HG03571 (cell line): Measurements from ENCODE around the gene EPHX1.
"Not testable (repeated sequence)": the region's sequence is repeated elsewhere in the genome, so short reads cannot be mapped to it uniquely, and the experiment has no call there.

Experiments
- ATAC-seq: cut with Tn5 transposase; IDR thresholded peaks from one replicate; pipeline ENCODE4 v1.9.1; 2021; ENCODE audit not compliant: unreplicated experiment

Gene EPHX1

DNA sequence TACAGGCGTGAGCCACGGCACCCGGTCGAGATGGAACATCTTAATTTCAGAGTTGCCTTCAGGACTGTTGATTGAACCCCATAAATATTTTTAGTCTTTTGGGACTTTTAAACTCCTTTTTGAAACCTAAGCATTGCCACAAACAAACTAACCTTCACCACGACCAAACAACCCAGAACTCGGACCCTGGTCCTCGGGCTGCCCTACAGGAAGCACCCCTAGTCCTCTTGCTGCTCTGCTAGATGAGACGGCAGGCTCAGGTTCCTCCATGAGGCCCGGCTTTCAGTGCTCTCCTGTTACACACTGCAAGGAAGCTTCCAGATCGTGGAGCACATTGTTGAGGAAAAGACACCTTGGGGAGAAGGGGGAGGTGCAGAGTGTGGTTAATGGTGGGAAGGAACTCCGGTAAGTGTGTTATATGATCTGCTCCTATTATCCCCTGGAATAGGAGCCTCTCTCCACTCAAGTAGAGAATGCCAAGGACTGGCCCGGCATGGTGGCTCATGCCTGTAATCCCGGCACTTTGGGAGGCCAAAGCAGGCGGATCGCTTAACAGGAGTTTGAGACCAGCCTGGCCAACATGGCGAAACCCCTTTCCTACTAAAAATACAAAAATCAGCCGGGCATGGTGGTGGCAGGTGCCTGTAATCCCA, 5.7 kb downstream of the EPHX1 start:
- no peak for ATAC-seq

DNA sequence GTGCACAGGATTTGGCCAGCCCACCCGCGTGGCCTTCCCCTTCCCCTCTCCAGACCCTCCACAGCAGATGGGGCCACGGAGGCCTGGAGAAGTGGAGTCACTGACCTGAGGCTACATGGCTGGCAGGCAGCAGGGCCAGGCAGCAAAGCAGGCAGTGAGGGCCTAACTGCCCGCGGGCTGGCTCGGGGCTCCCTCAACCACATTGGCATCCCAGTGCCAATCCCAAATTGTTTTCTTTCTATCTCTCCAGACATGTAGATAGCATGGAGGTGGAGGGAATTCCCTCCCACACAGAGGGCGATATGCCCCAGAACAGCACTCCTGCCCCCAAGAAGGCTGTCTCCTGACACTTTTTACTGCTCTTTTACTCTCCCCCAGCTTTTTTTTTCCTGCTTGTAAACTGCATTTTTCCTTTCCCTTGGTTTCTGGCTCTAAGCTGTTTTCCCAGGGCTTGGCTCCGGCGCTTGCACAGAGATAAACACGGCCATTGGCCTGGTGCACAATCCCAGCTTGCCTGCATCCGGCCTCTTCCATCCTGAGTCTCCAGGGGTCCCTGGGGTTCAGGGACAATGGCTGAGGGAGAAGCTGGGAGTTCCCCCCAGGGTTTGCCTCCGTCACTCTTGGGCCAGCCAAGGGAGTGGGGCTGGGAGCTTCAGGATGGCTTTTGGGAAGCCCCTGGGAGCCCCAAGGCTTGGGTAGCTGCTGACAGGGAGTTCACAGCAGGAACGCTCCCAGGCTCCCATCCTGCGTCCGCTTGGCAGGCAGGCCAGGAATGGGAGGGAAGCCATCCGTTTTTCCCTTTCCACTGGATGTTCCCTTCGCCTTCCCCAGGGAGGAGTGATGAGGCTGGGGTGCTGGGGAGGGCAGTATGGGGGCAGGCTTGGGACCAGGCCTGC, 7.0 kb downstream of the EPHX1 start:
- no peak for ATAC-seq

DNA sequence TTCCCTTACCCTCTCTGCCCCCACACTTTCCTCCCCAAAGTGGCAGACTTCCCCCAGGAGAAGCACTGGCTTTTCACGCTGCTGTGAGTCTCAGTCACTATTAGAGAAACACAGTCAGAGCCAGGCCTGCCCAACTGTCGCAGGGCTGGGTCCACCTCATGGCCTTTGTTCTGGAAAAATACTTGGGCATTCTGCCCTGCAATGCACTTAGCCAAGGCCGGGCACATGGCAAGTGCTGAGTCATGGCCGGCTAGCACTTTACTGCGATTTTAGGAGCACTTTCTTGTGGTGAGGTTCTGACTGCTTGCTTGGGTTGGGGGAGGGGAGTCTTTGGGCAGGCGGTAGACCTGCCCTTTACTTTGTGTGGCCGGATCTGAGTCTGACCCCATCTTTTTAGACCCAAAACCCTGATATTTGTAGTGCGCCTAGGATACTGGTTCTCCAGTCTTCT, 7.7 kb downstream of the EPHX1 start:
- ATAC-seq: no peak

DNA sequence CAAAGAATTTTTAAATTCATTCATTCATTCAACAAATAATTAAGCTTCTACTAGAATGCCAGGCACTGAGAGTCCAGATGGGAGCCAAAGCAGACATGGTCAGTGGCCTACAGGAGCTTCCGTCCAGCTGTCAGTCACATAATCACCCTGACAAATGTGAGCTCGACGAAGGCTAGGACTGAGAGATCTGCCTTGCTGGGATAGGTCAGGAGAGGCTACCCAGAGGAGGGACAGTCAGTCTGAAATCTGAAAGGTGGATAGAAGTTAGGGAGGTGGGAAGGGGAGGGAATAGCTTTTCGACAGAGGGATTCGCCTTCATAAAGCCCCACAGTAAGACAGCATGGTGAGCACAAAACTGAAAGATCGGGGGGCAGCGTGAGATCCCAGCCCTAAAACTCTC, 8.3 kb downstream of the EPHX1 start:
- no peak for ATAC-seq

- no peak for ATAC-seq
Observed at GRCh38 chr1:225819346-225820192, 9.6 kb downstream of the EPHX1 start.

- ATAC-seq: no peak
Observed at GRCh38 chr1:225820522-225821120, 10.7 kb downstream of the EPHX1 start.

DNA sequence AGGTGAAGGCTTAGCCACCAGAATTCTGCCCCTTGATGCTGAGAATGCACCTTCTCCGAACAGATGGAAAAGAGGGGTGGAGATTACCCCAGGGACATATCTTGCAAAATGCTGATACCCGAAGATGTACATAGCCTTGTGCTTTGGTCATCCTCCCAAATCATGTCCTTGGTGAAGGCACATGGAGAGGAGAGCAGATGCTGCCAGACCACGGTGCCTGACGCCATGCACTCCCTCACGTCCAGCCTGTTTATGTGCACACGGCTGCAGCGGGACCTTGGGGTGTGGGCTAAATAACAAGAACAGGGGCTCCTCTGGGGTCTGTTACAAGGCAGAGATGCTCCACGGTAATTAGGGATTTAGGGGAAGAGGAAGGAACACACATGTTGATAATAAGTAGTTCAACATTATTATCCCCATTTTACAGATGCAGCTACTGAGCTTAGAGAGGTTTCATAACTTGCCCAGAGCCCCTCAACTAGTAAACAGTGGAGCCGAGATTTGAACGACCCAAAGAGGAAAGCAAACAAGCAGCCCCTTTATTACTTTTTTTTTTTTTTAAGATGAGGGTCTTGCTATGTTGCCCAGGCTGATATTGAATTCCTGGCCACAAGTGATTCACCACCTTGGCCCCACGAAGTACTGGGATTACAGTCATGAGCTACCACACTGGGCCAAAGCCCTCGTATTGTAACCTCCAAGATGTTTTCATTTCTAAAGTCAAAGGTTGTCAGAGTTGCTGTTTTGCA, 12.9 kb downstream of the EPHX1 start:
- ATAC-seq: no peak

DNA sequence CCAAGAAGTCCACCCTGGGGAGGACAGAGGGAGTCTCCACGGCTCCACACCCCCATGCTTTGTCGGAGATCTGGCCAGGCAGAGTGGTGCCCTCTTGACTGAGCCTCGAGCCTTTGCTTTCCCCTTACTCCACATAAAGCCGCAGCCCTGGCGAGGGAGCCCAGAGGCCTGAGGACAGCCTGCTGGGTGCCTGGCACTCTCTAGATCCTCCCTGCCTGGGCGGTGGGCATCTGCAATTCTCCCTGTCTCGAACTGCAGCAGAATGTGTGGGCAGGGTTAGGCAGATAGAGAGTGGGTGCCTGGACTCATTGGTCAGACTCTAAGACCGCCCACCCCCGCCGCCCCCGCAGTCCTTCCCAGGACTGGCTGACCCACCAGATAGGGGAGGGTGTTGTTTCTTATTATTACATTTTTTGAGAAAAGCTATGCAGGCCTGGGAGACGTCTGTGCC, 13.9 kb downstream of the EPHX1 start:
- no peak for ATAC-seq

DNA sequence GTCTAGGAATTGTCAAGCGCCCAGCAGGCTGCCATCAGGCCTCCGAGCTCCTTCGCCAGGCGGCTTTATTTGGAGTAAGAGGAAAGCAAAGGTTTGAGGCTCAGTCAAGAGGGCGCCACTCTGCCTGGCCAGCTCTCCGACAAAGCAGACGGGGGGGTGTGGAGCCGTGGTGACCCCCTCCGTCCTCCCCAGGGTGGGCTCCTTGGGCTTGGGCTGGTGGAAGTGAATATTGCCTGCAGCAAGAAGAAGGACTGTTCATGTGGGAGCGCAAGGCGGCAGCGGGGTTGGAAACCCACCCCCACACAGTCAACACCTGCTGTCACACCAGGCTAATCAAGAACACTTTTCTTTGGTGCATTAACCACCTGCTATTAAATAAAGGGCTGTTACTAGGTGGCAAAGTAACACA, 14.6 kb downstream of the EPHX1 start:
- no peak for ATAC-seq

- no peak for ATAC-seq
Observed at GRCh38 chr1:225825078-225825477, 15.2 kb downstream of the EPHX1 start.

GRCh38 chr1:225825607-225826007, 15.7 kb downstream of the EPHX1 start:
- ATAC-seq: no peak

DNA sequence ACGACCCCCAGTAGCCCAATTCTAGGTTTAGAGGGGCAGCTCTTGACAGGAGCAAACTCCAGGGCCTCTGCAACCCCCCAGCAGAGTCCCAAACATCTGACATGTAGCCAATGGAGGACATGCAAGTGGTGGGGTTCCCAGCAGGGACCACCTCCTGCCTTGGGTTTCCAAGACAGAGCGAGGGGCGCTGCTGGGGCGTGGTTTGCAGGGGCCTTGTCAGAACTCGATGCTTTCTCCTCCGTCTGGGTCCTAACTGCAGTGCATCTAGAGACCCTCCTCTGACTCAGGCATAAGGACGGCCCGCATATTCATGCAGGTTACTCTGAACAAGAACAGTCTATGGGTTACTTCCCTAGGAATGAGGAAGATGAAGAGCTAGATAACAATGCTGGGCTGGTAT, 17.2 kb downstream of the EPHX1 start:
- ATAC-seq: no peak

GRCh38 chr1:225828706-225829345, 18.9 kb downstream of the EPHX1 start:
- no peak for ATAC-seq

DNA sequence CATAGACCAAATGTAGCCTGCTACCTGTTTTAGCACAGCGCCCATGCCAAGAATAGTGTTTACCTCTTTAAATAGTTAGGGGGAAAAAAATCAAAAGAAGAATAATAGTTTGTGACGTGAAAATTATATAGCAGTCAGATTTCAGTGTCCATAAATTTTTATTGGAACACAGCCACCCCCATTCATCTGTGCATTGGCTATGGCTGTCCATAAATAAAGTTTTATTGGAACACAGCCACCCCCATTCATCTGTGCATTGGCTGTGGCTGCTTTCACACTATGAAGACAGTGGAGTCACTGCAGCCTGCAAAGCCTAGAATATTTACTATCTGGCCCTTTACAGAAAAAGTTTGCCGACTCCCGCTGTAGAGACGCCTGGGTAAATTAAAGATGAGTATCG, 20.9 kb downstream of the EPHX1 start:
- ATAC-seq: no peak

DNA sequence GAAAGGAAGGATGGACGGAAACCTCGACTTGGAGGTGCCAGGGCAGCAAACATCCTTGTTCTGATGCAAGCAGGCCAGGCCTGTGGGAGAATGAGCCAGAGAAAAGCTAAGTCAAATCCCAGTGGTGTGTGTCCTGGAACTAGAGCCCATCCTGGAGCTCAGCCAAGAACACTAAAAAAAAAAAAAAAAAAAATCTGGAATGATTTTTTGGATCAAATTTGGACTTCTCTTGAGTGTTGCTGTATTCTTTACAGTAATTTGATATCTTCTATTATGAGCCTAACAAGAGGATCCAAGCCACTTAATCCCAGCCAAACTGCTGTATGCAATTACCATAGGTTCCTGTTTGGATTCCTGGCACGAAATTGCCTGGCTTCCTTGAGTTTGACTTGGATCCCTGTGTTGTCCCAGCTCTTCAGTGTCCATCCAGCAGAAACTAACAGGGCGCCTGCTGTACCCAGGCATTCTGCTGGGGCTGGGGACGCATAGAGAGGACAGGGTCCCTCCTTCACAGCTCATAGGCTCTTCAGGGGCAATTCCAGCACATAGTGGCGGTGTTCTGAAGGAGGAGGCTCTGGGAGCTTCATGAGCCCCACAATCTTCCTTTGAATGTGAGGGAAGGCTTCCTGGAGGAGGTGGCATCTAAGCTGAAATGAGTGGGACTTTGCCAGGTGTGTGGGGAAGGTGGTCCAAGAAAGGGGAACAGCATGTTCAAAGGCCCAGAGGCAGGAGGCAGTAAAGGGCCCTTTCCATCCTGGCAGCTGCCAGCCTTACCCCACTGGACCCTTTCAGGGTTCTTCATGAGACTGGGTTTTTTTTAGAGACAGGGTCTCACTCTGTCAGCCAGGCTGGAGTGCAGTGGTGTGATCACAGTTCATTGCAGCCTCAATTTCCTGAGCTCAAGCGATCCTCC, 24.7 kb downstream of the EPHX1 start:
- no peak for ATAC-seq

DNA sequence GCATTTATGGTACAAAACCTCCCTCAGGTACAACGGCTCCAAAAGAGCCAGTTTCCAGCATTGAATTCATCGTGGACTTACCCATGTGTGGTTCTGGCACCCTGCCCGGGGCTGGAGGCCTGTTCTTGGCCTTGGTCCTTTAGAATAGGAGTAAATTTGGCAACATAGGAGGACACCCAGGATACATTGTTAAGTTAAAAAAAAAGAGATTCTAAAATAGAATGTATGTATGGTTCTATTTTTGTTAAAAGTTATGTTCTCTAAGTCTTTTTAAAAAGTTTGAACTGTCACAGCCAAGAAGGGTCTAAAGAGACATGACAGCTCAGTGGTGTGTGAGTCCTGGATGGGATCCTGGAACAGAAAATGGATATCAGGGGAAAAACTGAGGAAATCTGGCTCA, 25.9 kb downstream of the EPHX1 start:
- ATAC-seq: no peak

DNA sequence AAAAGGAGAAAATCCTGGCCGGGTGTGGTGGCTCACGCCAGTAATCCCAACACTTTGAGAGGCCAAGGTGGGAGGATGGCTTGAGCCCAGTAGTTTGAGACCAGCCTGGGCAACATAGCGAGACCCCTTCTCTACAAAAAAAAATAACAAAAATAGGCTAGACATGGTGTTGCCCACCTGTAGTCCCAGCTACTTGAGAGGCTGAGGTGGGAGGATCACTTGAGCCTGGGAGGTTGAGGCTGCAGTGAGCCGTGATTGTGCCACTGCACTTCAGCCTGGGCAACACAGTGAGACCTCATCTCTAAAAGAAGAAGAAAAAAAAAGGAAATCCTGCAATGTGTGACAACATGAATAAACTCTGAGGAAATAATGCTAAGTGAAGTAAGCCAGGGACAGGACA, 26.4 kb downstream of the EPHX1 start:
- not testable (repeated sequence) for ATAC-seq

DNA sequence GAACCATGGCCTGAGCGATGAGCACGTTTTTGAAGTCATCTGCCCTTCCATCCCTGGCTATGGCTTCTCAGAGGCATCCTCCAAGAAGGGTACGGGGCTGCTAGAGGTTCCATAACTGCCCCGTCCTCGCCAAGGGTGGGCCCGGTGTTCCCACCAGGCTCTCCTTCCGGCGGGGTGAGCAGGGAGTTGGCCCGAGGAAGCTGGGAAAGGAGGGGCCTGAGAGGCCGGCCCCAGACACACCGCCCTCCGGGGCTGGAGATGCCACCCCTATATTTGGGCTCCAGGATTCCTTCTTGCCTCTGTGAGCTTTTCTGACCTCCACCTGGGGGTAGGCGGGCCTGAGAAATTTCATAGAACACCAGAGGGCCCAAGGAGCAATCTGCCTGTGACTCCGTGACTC, 28.9 kb downstream of the EPHX1 start:
- no peak for ATAC-seq

GRCh38 chr1:225840223-225840610, 30.3 kb downstream of the EPHX1 start:
- ATAC-seq: no peak
